Transverse colon (tissue), 4 donors: ENCODE data around the gene HSPG2. TPM values are rescaled to one million over a fixed set of nuclear protein-coding genes. Genes with fewer than 3 reads are reported as not detected.

ENCODE experiments used
- DNase-seq: peaks from one replicate; pipeline ENCODE4 v3.0.0-alpha.2; 2019
- H3K27ac ChIP-seq, 4 donors: fragments of 200-600 bp; sonication (generic); 2 replicates each; pipeline ENCODE4 v1.5.1; 2016 to 2018; ENCODE audit warnings: inconsistent platforms in 4 of 4
- H3K27me3 ChIP-seq: fragments of 200-600 bp; sonication (generic); 2 replicates; pipeline ENCODE4 v1.5.1; 2017; ENCODE audit warnings: inconsistent platforms
- H3K36me3 ChIP-seq, 4 donors: fragments of 200-600 bp; sonication (generic); 2 replicates each; pipeline ENCODE4 v1.5.1; 2017 to 2019; ENCODE audit warnings: inconsistent platforms in 4 of 4
- H3K4me1 ChIP-seq, 4 donors: fragments of 200-600 bp; sonication (generic); 2 replicates each; pipeline ENCODE4 v1.5.1; 2017 to 2020; ENCODE audit warnings: inconsistent platforms in 4 of 4
- H3K4me3 ChIP-seq, 4 donors: fragments of 200-600 bp; sonication (generic); 1 replicate in 1 of 4; 2 replicates in 3 of 4; pipeline versions ENCODE4 v1.5.1 to v1.6.1; 2017 to 2019; ENCODE audit warnings: inconsistent platforms in 4 of 4
- H3K9me3 ChIP-seq, 2 donors: fragments of 200-600 bp; sonication (generic); 2 replicates each; pipeline ENCODE4 v1.5.1; 2017 to 2019; ENCODE audit warnings: inconsistent platforms in 2 of 2
- EP300 ChIP-seq: sonication (generic); formaldehyde crosslinking; IDR thresholded peaks from one replicate; pipeline ENCODE4 v1.6.1; 2017; ENCODE audit warnings: antibody characterized with exemption, low read depth
- POLR2A ChIP-seq: fragments of 450-650 bp; IDR thresholded peaks from one replicate; pipeline ENCODE4 v1.6.1; 2016; ENCODE audit warnings: antibody characterized with exemption, mild to moderate bottlenecking, moderate library complexity
- POLR2AphosphoS5 ChIP-seq, 3 donors: sonication (generic); formaldehyde crosslinking; IDR thresholded peaks; one replicate each; pipeline ENCODE4 v1.6.1; 2016; ENCODE audit warnings: antibody characterized with exemption in 3 of 3
- WGBS, 2 donors: methylation state at CpG; one replicate each; pipeline ENCODE4 v1.1.5; 2018; ENCODE audit warnings: low coverage in 1 of 2; 5-methylcytosine and 5-hydroxymethylcytosine counted together
- in situ Hi-C, 4 donors: fragments of 200-750 bp; cut with MboI; loops; one replicate each; pipeline versions ENCODE4 v1.15.0 to v1.15.1; 2017; ENCODE audit warnings: low sequenced_read_pairs in 3 of 4, low pct_ligation_motif_present in 1 of 4, low pct_unique_long_range_greater_than_20kb in 1 of 4
- intact Hi-C: fragments of 100-400 bp; cut with DNase I; formaldehyde crosslinking; loops from one replicate; pipeline ENCODE4 v1.15.1; 2023; ENCODE audit warnings: low total_unique reads
- total RNA-seq, 4 donors: library from RNA; depleted of rRNA; stranded (reverse); fragments of >200 nt; gene quantifications; one replicate each; pipeline ENCODE4 v1.1.0, GENCODE V29; 2016
- TF ChIP-seq, protein P1 (sequence below), 5 experiments: fragments of 200-600 bp in 3 of 5; fragments of 450-650 bp in 2 of 5; sonication (generic) in 3 of 5; IDR thresholded peaks; 1 replicate in 2 of 5; 2 replicates in 3 of 5; pipeline ENCODE4 v1.5.1; 2016 to 2017; ENCODE audit warnings: antibody characterized with exemption in 5 of 5, inconsistent platforms in 3 of 5, mild to moderate bottlenecking in 2 of 5, moderate library complexity in 1 of 5

HSPG2 gene
- total RNA-seq, 4 donors from 2014 or later = 107 to 343 (median 228) TPM

DNA sequence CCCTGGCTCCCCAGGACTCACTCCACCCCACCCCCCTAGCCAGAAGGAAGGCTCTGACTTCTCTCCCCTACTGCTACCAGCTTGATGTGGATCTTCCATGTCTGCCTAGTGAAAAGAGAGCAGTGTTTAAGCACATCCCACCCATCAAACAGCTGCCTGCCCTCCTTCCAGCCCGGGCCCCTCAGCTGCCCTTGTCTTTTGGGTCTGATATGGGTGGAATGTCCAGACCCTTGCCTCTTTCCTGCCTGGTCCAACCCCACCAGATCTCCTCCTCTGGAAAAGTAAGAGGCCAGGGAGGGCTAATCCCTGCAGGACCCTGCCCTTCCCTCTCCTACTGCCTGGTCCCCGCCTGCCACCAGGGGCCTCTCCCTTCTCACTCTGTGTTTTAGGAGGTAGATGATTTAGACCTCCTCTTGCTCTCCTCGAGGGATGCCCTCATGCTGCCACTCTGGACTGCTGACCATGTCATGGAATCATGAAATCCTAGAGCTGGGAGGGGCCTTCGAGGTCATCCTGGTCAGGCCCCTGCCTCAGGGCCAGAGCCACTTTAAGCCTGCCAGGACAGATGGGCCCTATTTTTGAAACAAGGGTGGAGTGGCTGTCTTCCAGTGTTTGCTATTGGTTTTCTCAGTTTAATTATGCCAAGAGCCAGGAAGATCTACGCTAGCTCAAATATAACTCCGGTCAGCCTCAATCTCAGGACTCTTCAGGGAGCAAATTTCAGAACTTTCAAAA is 15.8 kb upstream of the HSPG2 start:
- in situ Hi-C loops (loop anchor here in 2 of 4 donors (25.0 kb wide), 2 partner anchors 91 to 266 kb away; no protein-coding TSS in a partner anchor), intact Hi-C loops (no loop called here)
- no peak overlapping the region for H3K4me3 ChIP-seq
- peaks cover 7 to 27% (median 19%) of the 10 kb centered on the region in 4 donors for H3K4me1 ChIP-seq
- no peaks in the 10 kb centered on the region for H3K36me3 ChIP-seq
- H3K27ac ChIP-seq = no peak overlapping the region
- TF ChIP-seq, protein P1, sequence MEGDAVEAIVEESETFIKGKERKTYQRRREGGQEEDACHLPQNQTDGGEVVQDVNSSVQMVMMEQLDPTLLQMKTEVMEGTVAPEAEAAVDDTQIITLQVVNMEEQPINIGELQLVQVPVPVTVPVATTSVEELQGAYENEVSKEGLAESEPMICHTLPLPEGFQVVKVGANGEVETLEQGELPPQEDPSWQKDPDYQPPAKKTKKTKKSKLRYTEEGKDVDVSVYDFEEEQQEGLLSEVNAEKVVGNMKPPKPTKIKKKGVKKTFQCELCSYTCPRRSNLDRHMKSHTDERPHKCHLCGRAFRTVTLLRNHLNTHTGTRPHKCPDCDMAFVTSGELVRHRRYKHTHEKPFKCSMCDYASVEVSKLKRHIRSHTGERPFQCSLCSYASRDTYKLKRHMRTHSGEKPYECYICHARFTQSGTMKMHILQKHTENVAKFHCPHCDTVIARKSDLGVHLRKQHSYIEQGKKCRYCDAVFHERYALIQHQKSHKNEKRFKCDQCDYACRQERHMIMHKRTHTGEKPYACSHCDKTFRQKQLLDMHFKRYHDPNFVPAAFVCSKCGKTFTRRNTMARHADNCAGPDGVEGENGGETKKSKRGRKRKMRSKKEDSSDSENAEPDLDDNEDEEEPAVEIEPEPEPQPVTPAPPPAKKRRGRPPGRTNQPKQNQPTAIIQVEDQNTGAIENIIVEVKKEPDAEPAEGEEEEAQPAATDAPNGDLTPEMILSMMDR (IDR thresholded peaks at IDR 0.05) = no peak
- no peak for TF ChIP-seq POLR2A
- TF ChIP-seq POLR2AphosphoS5 (IDR thresholded peaks at IDR 0.05) = no peak
- TF ChIP-seq EP300 = no peak
- no peaks in the 10 kb centered on the region for H3K27me3 ChIP-seq
- no peaks in the 10 kb centered on the region for H3K9me3 ChIP-seq
- DNase-seq = no peak
- 68 to 84% methylated on average over 5 to 6 of the region's 6 CpGs for WGBS, 2 donors

DNA sequence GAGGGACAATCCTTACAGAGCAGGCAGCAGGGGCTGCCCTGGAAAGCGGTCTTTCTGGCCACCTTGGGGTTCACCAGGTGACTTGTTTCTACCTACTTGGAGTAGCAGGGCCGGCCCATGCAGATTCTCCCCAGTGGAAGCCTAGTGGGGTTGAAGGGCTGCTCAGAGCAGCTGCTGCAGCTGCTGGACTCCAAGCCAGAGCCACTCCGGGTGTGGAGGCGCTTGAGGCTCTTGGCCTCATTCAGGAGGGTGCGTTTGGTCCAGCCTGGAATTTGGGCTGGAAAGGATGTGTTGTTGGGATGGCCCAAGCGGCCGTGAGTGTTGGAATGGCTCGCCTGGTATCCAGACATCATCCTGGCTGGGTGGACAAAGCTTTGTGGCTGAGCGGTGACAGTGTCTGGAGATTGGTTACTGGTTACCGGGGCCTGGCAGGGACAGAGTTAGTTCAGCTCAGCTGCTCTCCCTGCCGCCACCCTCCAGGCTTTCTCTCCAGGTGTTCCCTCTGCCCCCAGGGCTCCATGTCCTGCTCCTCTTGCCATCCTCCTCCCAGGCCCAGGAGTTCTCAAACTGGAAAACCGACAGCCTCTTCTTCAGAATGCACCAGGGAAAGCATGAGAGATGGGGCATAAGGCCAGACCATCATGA is 14.2 kb upstream of the HSPG2 start:
- Histone ChIP-seq H3K27ac (no peak overlapping the region), H3K27me3 (no peaks in the 10 kb centered on the region), H3K9me3 (no peaks in the 10 kb centered on the region), H3K36me3 (no peaks in the 10 kb centered on the region), H3K4me1 (peaks cover 0 to 11% (median 6%) of the 10 kb centered on the region in 4 donors), H3K4me3 (no peak overlapping the region)
- TF ChIP-seq POLR2AphosphoS5 (IDR thresholded peaks at IDR 0.05) = no peak
- TF ChIP-seq POLR2A = no peak
- TF ChIP-seq, protein P1 (IDR thresholded peaks at IDR 0.05) = no peak
- TF ChIP-seq EP300 = no peak
- intact Hi-C loops (no loop called here), in situ Hi-C loops (loop anchor here in 2 of 4 donors (25.0 kb wide), 2 partner anchors 89 to 264 kb away; no protein-coding TSS in a partner anchor)
- 78% methylated on average over 12 of the region's 12 CpGs; no CpG with 5 or more reads in 1 of the 2 donors for WGBS, 2 donors
- DNase-seq = no peak

DNA sequence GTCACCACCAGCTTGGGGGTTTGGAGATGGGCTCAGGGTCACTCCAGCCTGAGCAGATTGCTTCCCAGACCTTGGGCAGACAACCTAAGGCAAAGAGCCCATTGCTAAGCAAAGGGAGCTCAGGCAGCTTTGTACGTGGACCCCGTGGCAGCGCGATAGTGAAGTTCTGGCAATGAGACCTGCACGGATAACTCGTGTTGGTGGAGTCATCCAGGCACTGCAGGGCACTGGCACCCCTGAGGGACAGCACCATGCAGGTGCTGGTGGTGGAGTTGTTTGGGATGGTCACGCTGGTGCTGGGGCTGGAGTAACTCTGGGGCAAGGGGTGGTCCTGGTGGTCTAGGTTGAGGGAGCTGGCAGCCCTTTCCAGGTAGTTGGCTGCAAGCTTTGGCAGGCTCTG is 13.6 kb upstream of the HSPG2 start:
- WGBS, 2 donors = 97% methylated on average over 7 of the region's 7 CpGs; no CpG with 5 or more reads in 1 of the 2 donors
- in situ Hi-C loops (loop anchor here in 2 of 4 donors (25.0 kb wide), 2 partner anchors 88 to 263 kb away; no protein-coding TSS in a partner anchor), intact Hi-C loops (no loop called here)
- no peaks in the 10 kb centered on the region for H3K27me3 ChIP-seq
- H3K4me3 ChIP-seq = no peak overlapping the region
- peaks cover 0 to 4% (median under 1%) of the 10 kb centered on the region in 4 donors for H3K4me1 ChIP-seq
- TF ChIP-seq, protein P1 (IDR thresholded peaks at IDR 0.05) = no peak
- TF ChIP-seq POLR2A (no peak), EP300 (no peak), POLR2AphosphoS5 (IDR thresholded peaks at IDR 0.05) (no peak)
- no peak overlapping the region for H3K27ac ChIP-seq
- no peak for DNase-seq
- H3K36me3 ChIP-seq = no peaks in the 10 kb centered on the region
- no peaks in the 10 kb centered on the region for H3K9me3 ChIP-seq

DNA sequence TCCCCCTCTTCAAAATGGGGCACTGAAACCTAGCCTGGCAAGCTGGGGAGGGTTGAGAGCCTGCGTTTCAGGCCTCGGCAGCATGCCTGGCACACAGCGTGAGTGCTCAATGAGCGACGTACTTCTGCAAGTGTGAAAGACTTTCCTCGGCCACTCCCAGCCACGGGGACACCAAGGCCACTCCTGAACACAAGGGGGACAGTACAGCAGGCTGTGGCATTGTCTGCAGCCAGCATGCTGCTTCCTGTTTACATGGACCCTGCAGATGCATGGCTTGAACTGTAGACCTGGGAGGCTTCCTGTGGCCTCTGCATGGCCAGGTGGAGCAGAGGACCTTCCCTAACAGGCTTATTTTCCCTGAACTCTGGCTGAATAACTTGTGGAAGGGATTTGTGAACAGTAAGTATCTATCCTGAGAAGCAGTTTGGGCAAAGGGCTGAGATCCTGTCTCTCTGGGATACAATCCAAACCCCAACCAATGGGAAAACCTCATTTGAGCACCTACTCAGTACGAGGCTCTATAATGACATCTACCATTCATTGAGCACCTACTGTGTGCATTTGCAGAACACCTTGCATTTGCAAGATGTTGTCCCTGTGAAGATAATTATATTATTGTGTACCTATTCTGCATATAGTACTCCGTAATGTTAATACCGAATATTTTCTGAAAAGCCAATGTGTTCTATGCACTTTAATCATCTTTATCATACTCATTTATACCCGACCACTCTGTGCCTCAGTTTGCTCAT is 9.9 kb upstream of the HSPG2 start:
- no peak overlapping the region for H3K27ac ChIP-seq
- no peak for DNase-seq

More for the DNA sequence above, 9.9 kb upstream of the HSPG2 start:
- in situ Hi-C loops (no loop called here), intact Hi-C loops (no loop called here)
- Histone ChIP-seq H3K4me1 (peaks cover 0 to 12% (median 7%) of the 10 kb centered on the region in 4 donors), H3K27me3 (no peaks in the 10 kb centered on the region), H3K36me3 (no peaks in the 10 kb centered on the region), H3K4me3 (no peak overlapping the region), H3K9me3 (no peaks in the 10 kb centered on the region)
- TF ChIP-seq EP300 (no peak), POLR2A (no peak), POLR2AphosphoS5 (IDR thresholded peaks at IDR 0.05) (no peak)
- TF ChIP-seq, protein P1 (IDR thresholded peaks at IDR 0.05) = no peak
- WGBS, 2 donors = 78 to 86% methylated on average over 3 to 11 of the region's 11 CpGs
